Activated T-cell treated with anti-CD3 and anti-CD28 coated beads, Interleukin-2, amount 50 U/mL, for 24 hours (primary cell): ENCODE measurements around the gene PARVG.

Experiments
- DNase-seq: peaks from one replicate; pipeline ENCODE4 v3.0.0-alpha.2; 2020
- H3K27ac Mint-ChIP-seq: 2 replicates; pipeline ENCODE4 v1.8.0; 2020; ENCODE audit warnings: mild to moderate bottlenecking, mixed read lengths
- H3K27me3 Mint-ChIP-seq: 2 replicates; pipeline ENCODE4 v1.8.0; 2020; ENCODE audit warnings: mixed read lengths
- H3K36me3 Mint-ChIP-seq: 2 replicates; pipeline ENCODE4 v1.8.0; 2020; ENCODE audit warnings: low read depth, mixed read lengths
- H3K4me1 Mint-ChIP-seq: 2 replicates; pipeline ENCODE4 v1.8.0; 2020; ENCODE audit warnings: low read depth, mixed read lengths
- H3K4me3 Mint-ChIP-seq: 2 replicates; pipeline ENCODE4 v1.8.0; 2020; ENCODE audit warnings: mild to moderate bottlenecking, moderate library complexity, mixed read lengths
- H3K9me3 Mint-ChIP-seq: 2 replicates; pipeline ENCODE4 v1.8.0; 2020; ENCODE audit warnings: mixed read lengths

The PARVG gene

DNA sequence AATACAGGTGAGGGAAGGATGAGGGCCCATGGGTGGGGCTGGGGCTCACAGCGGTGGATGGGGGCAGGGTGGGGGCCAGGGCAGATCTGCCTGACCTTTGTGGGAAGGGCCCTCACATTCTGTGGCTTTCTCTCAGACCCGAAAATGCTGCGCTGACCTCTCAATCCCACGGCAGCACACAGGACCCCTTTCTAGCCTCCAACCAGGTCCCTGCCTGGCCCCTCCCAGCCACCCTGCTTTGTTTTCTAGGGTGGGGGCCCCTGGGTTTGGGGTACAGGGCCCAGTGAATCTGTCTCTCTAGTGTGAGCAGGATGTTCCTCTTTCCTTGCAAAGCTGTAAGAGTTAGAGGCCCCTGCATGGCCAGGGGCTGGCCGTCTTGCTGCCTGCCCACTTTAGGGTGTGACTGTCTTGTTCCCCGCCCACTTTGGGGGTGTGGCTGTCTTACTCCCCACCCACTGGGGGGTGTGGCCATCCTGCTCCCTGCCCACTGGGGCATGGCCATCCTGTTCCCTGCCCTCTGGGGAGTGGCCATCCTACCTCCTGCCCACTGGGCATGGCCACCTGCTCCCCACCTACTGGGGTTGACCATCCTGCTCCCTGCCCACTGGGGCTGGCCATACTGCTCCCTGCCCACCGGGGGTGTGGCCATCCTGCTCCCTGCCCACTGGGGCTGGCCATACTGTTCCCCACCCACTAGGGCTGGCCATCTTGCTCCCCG, 11.5 kb downstream of the PARVG start:
- H3K27me3 Mint-ChIP-seq: no peaks in the 10 kb centered on the region
- H3K36me3 Mint-ChIP-seq: peaks cover 43% of the 10 kb centered on the region
- DNase-seq: peak; percentile 65
- H3K27ac Mint-ChIP-seq: no peak overlapping the region
- H3K4me3 Mint-ChIP-seq: no peak overlapping the region
- H3K9me3 Mint-ChIP-seq: no peaks in the 10 kb centered on the region
- peaks cover 43% of the 10 kb centered on the region for H3K4me1 Mint-ChIP-seq

DNA sequence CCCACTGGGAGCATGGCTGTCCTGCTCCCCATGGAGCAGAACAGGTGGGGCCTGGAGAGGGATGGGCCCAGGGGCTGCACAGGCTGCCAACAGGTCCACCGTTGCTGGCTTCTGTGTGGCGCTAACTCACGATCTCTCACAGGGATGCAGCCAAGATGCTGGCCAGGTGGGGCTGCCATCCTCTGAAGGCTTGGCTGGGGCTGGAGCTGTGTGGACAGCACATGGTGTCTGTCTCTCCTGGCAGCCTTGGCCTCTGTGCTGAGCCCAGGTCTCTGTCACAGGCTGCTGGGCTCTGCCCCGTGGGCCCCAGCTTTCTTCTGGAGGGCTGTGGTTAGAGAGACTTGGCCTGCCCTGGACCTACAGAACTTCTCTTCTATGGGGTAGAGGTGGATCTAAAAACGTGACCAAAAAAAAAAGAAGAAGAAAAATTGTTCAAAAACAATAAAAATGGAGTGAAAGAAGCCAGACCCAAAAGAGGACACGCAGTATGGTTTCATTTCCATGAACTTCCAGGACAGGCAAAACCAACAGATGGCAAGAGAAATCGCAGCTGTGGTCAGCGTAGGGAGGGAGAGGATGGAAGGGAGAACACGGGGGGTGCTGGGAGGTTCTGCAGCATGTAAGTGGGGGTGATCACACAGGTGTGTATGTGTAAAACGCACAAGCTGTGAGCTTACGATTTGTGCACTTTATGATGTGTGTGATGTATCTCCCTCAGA, 12.2 kb downstream of the PARVG start:
- DNase-seq: no peak
- Mint-ChIP-seq H3K27me3 (no peaks in the 10 kb centered on the region), H3K4me3 (no peak overlapping the region), H3K36me3 (peaks cover 48% of the 10 kb centered on the region), H3K4me1 (peaks cover 43% of the 10 kb centered on the region), H3K27ac (peak overlapping the region; percentile 44), H3K9me3 (no peaks in the 10 kb centered on the region)

DNA sequence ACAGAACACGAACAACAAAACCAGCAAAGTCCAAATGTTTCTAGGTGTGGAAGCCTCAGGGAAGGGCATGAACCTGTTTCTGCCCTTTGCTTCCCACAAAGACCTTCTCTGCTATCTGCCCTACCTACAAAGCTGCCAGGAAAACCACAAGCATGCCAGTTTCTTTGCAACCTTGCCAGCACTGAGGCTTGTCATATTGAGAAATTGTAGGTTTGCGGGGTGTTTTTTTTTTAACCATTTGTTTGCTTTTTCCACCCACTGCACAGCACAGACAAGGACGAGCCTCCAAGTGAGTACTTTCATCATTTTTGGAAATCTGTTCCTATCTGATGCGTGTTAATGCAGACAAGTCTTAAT, 12.8 kb downstream of the PARVG start:
- no peak for DNase-seq
- H3K9me3 Mint-ChIP-seq: no peaks in the 10 kb centered on the region
- peak overlapping the region; percentile 11 for H3K27ac Mint-ChIP-seq
- H3K36me3 Mint-ChIP-seq: peaks cover 53% of the 10 kb centered on the region
- H3K4me1 Mint-ChIP-seq: peaks cover 43% of the 10 kb centered on the region
- no peaks in the 10 kb centered on the region for H3K27me3 Mint-ChIP-seq
- no peak overlapping the region for H3K4me3 Mint-ChIP-seq

DNA sequence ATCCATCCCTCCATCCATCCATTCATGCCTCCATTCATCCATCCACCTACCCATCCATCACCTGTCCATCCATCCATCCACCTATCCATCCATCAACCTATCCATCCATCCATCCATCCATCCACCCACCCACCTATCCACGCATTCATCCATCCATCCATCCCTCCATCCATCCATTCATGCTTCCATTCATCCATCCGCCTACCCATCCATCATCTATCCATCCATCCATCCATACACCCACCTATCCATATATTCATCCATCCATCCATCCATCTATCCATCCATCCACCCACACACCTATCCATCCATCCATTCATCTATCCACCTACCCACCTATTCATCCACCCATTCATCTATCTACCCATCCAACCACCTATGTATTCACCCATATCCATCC, 13.8 kb downstream of the PARVG start:
- no peak for DNase-seq
- H3K4me1 Mint-ChIP-seq: peaks cover 48% of the 10 kb centered on the region
- H3K36me3 Mint-ChIP-seq: peaks cover 63% of the 10 kb centered on the region
- H3K27ac Mint-ChIP-seq: no peak overlapping the region
- H3K27me3 Mint-ChIP-seq: no peaks in the 10 kb centered on the region
- H3K9me3 Mint-ChIP-seq: no peaks in the 10 kb centered on the region
- no peak overlapping the region for H3K4me3 Mint-ChIP-seq

DNA sequence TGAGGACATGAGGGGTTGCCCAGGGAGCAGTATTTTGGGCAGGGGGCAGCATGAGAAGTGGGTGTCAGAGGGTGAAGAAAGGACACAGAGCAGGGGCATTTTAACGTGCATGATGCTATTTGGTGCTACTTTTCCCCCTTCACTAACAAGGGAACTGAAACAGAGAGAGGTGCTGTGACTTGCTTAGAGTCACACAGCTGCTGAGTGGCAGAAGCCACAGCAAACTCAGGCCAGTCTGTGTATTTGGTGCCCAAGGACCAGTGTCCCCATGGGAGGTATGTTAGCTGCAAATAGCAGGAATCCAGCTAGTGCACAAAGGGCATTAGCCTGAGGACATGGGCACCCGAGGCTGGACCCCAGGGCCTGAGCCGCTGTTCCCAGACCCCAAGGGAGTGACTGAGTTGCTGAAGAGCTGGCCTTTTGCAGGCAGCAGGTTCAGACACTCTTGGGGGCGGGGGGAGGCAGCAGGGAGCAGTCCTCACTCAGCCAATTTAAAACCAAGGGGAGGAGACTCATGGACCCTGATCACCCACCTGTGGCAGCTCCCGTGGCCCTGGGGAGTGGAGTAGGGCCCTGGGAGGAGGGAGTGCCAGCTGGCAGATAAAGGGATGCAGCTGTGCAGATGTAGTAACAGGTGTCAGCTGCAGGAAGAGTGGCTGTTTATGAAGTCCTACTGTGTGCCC, 14.6 kb downstream of the PARVG start:
- H3K36me3 Mint-ChIP-seq: peaks cover 69% of the 10 kb centered on the region
- H3K27ac Mint-ChIP-seq: no peak overlapping the region
- no peaks in the 10 kb centered on the region for H3K27me3 Mint-ChIP-seq
- H3K4me3 Mint-ChIP-seq: no peak overlapping the region
- H3K9me3 Mint-ChIP-seq: no peaks in the 10 kb centered on the region
- DNase-seq: no peak
- peaks cover 47% of the 10 kb centered on the region for H3K4me1 Mint-ChIP-seq

DNA sequence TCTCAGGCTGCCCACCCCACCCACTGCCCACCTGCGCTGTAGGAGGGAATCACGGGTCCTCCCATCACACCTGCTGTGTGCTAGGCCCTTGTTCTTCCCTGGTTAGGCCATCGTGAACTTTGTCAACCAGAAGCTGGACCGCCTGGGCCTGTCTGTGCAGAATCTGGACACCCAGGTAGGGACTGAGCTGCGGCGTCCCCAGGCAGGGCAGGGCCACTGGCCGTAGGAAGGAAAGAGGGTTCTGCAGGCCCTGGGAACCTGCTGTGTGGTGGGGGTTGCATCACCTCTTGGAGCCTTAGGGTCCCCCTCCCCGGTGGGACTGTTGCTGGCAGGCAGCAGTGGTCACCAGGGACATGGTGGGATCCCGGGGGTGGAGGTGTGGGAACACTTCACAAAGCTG, 15.5 kb downstream of the PARVG start:
- no peaks in the 10 kb centered on the region for H3K9me3 Mint-ChIP-seq
- H3K27me3 Mint-ChIP-seq: no peaks in the 10 kb centered on the region
- H3K4me1 Mint-ChIP-seq: peaks cover 40% of the 10 kb centered on the region
- H3K27ac Mint-ChIP-seq: no peak overlapping the region
- H3K36me3 Mint-ChIP-seq: peaks cover 78% of the 10 kb centered on the region
- no peak overlapping the region for H3K4me3 Mint-ChIP-seq
- DNase-seq: no peak

DNA sequence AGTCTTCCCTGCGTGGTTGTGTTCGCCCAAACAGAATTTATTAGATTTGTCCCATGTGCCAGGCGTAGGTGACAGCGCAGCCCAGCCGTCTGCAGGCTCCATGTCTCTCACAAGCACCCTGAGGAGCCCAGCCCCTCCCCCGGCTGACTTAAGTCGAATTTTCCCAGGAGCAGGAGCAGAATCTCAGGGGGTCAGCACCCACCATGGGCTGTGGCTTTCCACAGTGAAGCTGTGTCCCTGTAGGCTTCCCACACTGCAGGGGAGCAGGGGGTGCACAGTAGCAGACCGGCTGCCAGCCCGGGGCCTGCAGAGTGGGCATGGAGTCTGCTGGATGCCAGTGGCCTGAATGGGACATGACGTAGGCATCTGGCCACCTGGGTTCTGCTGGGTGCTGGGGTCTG, 16.0 kb downstream of the PARVG start:
- Mint-ChIP-seq H3K27ac (no peak overlapping the region), H3K9me3 (no peaks in the 10 kb centered on the region), H3K4me1 (peaks cover 35% of the 10 kb centered on the region), H3K4me3 (no peak overlapping the region), H3K36me3 (peaks cover 81% of the 10 kb centered on the region), H3K27me3 (no peaks in the 10 kb centered on the region)
- DNase-seq: no peak

DNA sequence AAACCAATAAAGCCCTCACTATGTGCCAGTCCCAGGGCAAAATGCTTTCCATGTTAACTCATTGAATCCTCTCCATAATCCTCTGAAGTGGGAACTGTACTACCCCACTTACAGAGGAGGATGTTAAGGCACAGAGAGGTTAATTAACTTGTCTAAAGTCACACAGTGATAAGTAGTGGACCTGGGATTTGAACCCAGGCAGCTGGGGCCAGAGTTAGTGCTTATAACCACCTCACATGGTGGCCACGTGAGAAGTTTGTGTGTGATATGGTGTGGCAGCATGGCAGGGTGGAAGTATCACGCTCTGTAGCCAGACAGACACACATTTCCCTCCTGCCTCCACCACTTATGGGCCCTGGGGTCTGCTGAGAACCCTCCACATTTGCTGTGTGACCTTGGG, 16.5 kb downstream of the PARVG start:
- Mint-ChIP-seq H3K36me3 (peaks cover 84% of the 10 kb centered on the region), H3K9me3 (no peaks in the 10 kb centered on the region), H3K4me3 (no peak overlapping the region), H3K27ac (no peak overlapping the region), H3K27me3 (no peaks in the 10 kb centered on the region), H3K4me1 (peaks cover 32% of the 10 kb centered on the region)
- no peak for DNase-seq

DNA sequence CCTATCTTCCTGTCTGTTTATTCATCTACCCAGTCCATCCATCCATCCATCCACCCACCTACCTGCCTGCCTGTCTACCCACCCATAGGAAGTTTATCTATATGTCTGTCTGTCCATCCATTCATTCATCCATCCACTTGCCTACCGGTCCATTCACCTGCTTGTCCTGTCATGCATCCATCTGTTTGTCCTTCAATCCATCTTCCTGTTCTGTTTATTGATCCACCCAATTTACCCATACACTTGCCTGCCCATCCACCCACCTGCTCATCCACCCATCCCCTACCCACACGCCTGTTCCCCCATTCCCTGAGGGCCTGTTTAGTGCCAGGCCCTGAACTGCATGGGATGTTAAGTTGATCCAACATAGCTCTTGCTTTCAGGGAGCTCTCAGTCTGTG, 18.4 kb downstream of the PARVG start:
- Mint-ChIP-seq H3K4me1 (peaks cover 15% of the 10 kb centered on the region), H3K4me3 (no peak overlapping the region), H3K27me3 (no peaks in the 10 kb centered on the region), H3K36me3 (peaks cover 83% of the 10 kb centered on the region), H3K9me3 (no peaks in the 10 kb centered on the region), H3K27ac (no peak overlapping the region)
- DNase-seq: no peak

DNA sequence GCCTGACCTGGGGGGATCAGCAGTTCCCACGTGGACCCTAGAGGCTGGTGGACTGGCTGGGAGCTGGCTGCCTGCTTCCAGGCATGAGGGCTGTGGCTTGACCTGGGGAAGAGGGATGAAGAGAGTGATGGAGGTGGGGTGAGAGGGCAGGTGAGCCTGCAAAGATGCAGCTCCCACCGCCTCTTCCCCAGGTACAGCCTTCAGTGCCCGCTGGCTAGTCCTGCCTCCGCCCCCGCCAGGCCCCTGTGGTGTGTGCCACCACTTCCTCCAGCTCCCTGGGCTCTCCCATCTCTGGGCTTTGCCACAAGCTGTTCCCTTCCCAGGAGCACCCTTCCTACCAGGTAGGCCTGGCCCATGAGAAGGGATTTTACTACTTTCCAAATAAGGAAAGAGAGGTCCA, 19.1 kb downstream of the PARVG start:
- peaks cover 8% of the 10 kb centered on the region for H3K4me1 Mint-ChIP-seq

DNA sequence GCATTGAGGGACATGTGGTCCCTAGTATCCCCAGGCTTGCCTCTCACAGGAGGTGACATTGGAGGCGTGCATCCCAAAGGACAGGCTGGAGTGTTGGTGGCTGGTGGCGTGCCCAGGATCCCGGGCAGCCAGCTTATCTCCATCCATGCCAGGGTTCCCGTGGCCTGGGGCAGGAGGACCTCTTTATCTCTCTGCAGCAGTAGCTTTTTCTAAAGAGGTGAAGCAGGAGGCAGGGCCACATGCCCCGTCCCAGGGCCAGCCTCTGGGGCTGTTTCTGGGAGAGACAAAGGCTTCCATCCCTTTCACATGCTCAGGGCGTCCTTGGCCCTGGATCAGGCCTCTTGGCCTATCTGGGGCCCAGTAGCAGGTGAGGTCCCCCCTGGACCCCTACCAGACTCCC, 19.7 kb downstream of the PARVG start:
- Mint-ChIP-seq H3K27me3 (no peaks in the 10 kb centered on the region), H3K4me3 (no peak overlapping the region), H3K4me1 (peaks cover 6% of the 10 kb centered on the region), H3K27ac (no peak overlapping the region), H3K9me3 (no peaks in the 10 kb centered on the region), H3K36me3 (peaks cover 79% of the 10 kb centered on the region)
- no peak for DNase-seq

More for the DNA sequence above, 19.1 kb downstream of the PARVG start:
- no peak overlapping the region for H3K4me3 Mint-ChIP-seq
- H3K9me3 Mint-ChIP-seq: no peaks in the 10 kb centered on the region
- H3K27me3 Mint-ChIP-seq: no peaks in the 10 kb centered on the region
- DNase-seq: no peak
- peaks cover 82% of the 10 kb centered on the region for H3K36me3 Mint-ChIP-seq
- no peak overlapping the region for H3K27ac Mint-ChIP-seq

DNA sequence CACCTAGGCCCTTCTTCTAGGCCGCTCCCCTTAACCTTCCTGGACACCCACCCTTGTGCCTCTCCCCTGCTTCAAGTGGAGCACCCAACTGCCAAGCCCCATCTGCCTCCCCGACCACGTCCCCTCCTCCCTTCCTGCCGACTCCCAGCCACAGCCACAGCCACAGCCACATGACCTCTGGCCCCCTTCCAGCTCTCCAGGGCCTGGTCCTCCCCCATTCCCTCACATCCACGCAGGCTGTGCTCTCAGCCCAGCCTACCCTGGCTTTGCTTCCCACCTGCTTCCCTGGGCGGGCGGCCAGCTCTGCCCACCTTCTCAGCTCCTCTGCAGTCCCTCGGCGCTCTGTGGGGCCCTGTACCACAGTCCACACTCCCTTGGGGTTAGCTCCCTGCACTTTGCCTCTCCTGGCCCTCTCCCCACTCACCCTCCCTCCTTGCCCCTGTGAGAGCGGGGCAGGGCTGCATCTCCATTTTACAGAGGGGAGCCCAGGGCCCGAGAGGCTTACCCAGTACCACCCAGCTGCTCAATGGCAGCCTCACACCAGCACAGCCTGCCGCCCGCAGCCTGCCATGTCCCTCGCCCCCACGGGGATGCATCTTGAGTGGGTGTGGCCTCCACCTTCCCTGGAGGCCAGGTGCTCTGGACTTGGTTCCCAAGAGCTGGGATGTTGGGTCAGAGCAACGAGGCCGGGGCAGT, 20.3 kb downstream of the PARVG start:
- no peak for DNase-seq
- Mint-ChIP-seq H3K9me3 (no peaks in the 10 kb centered on the region), H3K27me3 (no peaks in the 10 kb centered on the region), H3K4me1 (peaks cover 6% of the 10 kb centered on the region), H3K36me3 (peaks cover 80% of the 10 kb centered on the region), H3K4me3 (no peak overlapping the region), H3K27ac (peak overlapping the region; percentile 41)

DNA sequence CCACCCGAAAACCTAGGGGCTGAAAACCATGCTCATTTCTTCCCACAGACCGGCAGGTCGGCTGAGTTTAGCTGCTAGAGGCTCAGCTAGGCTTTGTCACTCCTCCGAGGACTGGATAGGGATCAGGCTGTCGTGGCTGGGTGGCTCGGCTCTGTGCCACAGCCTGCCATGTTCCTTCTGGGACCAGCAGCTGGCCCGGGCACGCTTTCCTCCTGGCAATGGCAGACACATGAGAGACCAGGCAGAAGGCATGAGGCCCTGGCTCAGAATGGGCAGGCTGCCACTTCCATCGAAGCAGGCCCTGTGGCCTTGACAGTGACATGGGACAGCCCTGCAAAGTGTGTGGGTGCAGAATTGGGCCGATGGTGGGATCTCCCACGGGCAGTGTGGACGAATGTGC, 20.9 kb downstream of the PARVG start:
- Mint-ChIP-seq H3K27ac (no peak overlapping the region), H3K27me3 (no peaks in the 10 kb centered on the region), H3K36me3 (peaks cover 77% of the 10 kb centered on the region), H3K4me1 (peaks cover 6% of the 10 kb centered on the region), H3K4me3 (no peak overlapping the region), H3K9me3 (no peaks in the 10 kb centered on the region)
- no peak for DNase-seq

DNA sequence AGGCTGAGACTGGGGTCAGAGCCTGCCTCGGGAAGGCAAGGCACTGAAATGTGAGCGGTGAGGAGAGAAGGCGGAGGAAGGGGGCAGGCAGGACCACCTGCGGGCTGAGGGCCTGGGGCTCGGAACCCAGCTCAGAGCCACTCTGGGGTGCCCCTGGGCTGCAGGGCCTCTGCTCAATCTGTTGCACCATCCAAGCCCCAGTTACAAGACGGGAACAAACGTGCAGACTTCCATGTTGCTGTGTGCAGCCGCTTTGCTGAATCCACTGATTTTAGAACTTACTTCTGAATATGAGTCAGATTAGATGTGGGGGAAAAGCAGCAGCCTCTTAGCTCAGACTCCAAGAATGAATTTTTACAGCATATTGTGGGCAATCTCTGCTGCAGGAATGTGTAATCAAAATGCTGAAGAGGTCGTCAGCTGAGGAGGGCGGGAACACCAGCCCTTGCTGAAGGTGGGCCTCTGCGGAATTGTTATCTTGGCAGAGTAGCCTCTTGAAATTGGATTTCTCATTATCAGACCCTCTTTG, 21.6 kb downstream of the PARVG start:
- no peak overlapping the region for H3K4me3 Mint-ChIP-seq
- H3K4me1 Mint-ChIP-seq: peaks cover 6% of the 10 kb centered on the region
- H3K27ac Mint-ChIP-seq: no peak overlapping the region
- H3K27me3 Mint-ChIP-seq: no peaks in the 10 kb centered on the region
- DNase-seq: no peak
- H3K36me3 Mint-ChIP-seq: peaks cover 74% of the 10 kb centered on the region
- H3K9me3 Mint-ChIP-seq: no peaks in the 10 kb centered on the region
